IPS-NIHi11 (cell line): ENCODE data around the gene SEMA6A.
"Not testable (repeated sequence)": the region's sequence is repeated elsewhere in the genome, so short reads cannot be mapped to it uniquely, and the experiment has no call there.

Source experiments
- DNase-seq: peaks from one replicate; pipeline ENCODE4 v3.0.0; 2012; ENCODE audit warnings: mixed read lengths, low spot score

The SEMA6A gene

DNA sequence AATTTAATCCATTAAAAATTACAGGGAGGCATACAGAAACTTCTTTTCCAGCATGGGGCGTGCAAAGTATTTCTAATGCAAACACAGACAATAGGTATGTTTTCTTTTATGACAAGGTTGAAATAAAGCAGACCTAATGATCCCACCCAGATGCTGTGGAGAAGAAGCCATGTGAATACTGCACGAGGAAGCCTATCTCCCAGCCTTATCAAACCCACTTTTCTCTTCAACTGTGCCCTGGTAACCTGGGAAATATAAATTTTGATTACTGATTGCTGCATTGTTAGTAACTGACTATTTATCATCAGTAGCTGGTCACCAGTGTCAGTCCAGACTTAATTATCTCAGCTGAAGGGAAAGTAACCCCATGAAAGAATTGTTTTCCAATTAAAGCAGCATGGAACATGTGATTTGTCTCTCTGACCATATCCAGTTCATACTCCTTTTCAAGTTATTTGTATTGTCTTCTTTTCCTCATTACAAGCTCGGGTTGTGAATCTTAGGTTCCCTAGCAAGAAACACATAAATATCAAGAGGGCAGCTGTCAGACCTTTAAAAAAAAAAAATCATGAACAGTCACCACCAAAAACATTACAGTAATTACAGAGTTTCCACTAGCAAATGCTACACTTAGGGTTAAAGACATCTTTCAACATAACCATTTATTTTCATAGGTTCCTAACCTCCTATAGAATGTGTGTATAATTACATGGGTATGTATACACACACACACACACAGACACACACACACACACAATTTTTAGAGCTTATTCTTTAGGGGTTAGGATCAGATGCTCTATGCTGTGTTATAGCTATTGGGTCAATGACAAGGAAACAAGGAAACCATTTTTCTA lies 50.3 kb downstream of the SEMA6A start:
- no peak for DNase-seq

DNA sequence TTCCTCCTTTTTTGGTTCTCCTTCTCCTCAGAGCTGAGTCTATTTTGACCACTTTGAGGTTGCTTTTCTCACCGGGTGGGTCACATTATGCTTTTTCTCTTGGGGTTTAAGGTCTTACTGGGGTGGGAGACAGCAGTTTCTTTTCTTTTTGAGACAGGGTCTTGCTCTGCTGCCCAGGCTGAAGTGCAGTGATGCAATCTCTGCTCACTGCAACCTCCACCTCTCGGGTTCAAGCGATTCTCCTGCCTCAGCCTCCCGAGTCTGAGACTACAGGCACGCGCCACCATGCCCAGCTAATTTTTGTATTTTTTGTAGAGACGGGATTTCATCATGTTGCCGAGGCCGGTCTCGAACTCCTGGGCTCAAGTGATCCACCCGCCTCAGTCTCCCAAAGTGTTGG lies 51.4 kb downstream of the SEMA6A start:
- not testable (repeated sequence) for DNase-seq

DNA sequence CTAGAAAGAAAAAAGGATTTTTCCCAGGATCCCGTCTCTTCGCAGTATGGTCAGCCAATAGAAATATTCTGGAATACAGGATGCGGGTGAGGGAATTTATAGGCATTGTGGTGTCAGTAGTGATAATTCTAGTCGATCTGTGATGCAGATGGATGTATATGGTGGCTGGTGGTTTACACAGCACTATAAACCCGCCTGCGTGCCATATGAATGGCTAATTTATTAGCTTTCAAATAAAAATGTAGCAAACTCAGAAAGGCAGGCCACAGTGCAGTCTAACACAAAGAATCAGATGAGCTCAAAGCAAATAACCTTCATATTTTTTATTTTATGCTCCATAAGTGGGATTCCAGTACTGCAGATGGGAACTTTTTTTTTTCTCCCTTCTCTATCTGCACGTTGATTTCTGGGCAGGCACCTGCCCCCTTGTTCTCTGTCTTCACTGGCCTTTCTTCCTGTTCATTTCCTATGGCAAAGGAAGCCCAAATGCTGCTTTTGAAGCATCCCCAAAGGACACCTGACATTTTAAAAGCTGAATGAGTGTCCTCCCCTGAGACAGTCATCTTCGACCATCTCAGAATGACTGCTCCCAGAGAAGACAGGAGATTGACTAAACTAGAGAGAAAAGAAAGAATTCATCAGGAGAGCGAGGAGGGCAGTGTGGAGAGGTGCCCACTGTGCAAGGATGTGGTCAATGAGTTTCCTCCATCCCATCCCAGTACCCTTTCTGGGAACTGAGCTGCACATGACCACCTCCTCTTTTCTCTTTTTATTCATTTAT lies 52.1 kb downstream of the SEMA6A start:
- DNase-seq, result no peak

DNA sequence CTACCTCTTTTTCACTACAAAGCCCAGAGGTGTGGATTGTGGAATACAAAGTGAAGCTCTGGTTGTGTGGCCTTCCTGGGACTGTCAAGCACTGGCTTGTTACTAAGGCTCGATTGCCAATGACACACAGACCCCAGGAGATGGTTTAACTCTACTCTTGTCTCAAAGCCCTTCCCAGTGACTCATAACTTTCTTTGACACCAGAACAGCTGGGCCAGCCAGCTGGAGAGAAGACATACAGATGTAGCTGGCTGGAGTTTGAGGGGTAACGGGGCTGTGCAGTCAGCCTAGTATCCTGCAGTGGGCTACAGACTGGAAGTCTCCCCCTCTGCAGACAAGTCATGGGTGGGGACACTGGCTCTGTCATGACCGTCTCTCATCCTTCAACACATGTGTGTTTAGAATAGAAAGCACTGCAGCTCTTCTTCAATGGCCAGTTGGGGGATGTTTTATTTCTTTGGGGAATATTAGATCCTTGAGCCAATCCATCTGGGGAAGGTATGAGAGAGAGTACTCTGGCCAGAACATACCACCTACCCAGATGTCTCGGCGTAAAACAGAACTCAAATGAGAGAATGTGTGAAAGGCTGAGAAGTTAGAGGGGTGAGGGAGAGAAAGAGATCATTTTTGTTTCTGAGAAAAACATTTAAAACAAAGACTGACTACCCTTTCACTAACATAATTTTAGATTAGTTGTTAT lies 53.3 kb downstream of the SEMA6A start:
- DNase-seq, result no peak

DNA sequence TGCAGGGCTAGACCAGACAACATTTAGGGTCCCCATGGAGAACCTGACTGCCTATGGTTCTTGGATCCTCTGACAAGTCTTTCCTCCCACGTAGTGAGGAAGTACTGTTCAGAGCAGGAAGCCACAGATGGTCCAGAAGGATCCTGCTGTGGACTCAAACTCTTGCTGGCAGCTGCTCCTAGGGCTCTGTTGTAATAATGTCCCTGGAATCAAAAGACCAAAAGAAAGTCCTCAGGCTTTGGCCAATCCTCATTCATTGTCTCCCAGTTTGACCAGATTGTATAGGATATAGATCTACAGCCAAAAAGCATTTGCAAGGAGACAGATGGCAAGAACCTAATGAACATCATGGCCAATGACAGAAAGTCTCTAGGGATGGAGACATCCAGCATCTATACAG lies 53.9 kb downstream of the SEMA6A start:
- DNase-seq, result no peak

DNA sequence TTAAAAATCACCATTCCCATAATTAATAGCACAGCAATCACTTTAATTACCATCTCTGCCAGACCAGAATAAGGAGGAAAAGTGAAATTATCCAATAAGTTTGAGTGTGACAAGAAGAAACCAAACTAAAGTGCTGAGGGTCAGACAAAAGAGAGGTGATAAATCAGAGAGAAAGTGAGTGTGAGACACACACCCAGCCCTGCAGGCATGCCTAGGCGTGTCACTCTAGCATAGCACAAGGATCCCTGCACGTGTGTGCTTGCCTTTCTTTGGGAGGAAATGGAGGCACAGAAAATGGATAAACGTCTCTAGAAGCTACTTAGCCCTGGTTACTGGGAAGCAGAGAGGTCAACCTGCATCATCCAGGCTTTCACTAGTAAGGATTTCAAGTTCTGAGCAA lies 56.2 kb downstream of the SEMA6A start:
- DNase-seq, result no peak

DNA sequence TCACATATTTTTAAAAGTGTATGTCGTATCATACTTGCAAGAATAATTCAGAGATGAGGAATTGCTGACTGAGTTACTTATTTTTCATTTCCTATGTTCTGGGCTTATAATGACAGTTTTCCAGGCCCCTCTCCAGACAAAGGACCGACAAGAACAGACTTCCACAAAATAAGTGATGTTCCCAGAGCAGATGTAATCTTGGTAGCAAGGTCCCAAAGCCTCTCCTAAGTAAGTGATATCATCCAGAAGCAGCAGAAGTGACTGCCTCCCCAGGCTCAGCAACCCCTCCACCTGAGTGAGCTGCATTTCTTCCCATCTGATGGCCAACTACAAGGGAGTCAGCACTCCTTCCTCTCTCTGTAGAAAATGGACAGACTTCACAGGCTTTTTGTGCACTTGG lies 57.1 kb downstream of the SEMA6A start:
- DNase-seq, result no peak

DNA sequence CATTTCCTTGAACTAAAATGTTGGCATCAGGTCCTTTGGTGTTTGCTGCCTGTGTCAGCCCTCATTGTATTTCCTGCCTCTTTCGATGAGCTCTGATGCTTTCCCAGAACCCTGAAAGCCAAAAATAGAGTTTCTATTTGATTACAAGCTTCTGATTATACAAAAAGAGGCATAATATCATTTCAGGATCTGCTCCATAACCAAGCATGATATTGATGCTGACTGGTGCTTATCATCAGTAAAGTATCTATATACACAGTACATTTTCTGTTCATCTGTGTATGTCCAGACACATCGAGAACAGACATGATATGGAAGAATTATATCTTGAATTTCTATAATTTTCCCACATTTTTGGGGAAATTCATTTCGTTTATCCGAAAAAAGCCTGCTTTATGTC lies 58.6 kb downstream of the SEMA6A start:
- DNase-seq, result no peak

DNA sequence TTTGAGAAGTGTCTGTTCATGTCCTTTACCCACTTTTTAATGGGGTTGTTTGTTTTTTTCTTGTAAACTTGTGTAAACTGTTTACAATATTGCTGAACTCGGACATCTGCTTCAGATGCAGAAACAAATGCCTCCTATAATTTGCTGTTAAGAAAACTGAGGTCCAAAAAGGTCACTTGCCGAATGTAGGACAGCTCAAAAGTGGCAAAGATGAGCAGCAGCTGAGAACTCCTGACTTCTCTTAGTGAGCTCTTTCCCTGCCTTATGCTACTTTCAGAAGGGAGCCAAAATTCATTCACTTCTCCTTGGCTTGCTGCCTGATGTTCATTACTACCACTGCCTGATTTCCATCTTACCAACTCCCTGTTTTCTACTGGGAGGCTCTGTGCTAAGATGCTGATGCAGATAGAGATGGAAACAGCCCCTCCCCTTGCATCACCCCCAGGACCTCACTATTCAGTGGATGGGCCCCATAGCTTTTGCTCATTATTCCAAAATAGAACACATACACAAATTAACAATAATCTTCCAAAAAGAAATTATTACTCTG lies 60.1 kb downstream of the SEMA6A start:
- no peak for DNase-seq

DNA sequence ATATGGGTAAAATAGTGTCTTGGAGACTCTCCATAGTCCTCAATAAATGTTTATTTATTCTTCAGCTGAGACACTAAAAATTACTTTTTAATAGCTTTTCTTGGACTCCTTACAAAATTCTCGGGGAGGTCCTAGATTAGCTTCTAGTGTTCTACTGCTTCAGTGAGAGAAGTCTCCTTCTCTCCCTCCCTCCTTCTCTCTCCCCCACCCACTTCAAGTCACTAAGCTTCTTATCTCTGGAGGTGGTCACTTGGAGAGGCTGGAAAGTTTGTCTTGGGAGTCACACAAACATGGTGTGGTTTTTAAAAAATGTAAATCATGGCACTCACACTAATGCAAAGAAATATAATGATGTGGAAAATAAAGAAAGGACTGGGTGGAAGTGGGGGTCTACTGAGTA lies 64.1 kb downstream of the SEMA6A start:
- DNase-seq, result no peak

DNA sequence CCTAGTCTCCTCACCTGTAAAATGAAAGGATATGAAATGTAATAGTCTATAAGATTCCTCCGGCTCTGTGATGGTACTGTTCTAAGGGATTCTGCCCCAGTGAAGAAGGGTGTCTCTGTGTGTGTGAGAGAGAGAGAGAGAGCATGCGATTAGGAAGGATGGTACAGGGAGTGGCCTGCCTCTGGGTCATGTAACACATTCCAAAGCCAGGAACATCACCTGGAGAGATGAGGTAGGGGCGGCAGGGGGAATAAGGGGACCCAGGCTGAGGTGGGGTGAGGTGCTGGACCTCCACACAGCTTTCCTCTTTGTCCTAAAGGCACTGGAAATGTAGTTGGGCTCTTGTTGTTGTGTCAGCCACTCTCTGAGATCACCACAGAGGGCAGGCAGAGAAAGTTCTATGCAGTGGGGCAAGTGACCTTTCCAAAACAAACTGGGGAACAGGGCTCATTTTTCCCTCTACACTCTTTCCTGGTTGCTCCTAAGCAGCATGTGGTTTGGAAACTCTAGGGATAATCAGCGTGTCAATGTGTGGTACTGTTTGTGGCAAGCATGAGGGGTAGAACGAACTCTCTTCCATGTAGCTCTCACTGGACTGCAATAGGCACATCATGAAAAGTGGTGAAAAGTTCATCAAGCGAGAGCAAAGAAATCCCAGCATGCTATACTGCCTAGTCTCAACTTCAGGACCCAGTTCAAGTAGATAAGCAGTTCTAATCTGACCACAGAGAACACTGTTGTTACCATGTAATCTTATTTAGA lies 65.0 kb downstream of the SEMA6A start:
- no peak for DNase-seq

DNA sequence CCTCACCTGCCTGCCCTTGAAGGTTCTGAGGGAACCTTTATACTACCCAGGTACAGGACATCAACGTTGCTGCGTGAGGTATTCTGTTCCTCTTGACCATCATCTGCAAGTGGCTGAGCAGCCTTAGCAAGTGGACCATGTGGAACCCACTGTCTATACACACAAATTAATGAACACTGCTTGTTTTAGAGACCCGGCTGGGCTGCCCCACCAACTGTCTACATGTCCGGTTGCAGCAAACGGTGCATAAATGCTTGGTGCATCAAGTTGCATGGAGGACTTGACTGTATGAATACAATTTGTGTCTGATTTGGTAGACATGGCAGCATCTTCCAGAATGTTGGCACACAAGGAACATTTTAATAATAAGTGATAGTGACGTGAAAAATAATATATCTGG lies 65.8 kb downstream of the SEMA6A start:
- no peak for DNase-seq

DNA sequence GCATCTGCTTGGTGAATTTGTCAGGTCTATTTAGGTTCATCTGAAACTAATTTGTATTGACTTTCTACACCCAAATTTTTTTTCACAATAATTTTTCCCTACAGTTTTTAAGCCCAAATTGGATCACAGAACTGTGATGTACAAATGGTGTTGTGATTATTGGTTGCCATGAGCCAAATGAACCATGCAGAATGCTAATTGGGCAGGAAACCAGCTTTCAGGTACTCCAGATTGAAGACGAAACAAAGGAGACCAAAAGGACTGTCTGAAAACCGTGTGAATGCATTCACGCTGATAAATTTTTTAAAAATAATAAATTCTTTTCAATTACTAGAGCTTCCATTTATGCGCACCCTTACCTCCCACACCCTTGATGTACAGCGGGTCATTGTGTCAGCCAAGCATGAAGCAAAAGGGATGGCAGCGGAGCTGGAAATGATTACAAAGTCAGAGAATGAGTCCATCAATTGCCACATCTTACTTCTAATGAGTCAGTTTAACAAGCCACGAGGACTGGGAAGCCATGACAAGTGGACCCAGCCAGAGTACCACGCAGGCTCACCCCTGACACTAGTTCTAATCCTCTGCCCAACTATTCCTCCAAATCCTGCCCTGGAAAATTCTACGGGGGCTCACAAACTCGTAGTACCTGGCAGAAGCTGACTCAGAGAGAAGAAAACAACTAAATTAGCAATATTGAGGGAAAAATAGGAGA lies 66.5 kb downstream of the SEMA6A start:
- DNase-seq, result no peak

DNA sequence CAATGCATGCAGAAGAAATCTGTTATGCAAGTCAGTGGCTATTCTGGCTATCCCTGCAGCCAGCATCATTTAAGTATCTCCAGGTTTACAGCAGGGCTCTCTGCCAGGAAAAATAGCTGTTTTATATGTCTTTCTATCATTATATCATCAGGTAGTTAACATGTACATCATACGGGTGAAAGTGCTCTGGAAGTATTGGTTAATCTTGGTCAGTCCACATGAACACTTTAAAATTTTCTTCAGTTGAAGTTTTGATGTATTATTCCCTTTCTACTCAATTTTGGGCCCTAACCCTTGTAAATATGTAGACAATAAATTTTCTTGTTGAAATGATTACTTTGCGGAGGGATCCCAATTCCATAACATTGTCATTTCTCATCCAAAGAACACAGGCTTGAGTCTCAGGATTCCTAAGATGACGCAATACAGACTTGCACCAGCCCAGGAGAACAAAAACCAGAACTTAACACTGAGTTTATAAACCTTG lies 67.5 kb downstream of the SEMA6A start:
- DNase-seq, result no peak

DNA sequence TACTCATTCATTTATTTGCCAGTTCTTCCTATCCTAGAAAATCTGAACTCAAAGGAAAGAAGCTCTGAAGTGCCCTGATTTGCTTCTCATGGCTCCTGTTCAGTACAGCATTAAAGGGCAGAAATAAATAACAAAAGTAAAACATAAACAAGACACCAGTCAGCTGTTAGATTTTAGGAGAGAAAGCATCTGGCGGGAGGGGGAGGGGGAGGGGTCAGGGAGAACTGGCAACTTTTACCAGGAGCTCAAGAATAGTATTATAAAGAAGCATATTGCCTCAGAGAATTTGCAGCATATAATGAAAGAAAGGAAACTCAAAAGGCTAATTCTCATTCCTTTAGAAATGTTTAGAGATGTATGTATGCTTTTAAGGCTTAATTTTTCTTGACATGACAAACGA lies 68.1 kb downstream of the SEMA6A start:
- DNase-seq, result no peak

DNA sequence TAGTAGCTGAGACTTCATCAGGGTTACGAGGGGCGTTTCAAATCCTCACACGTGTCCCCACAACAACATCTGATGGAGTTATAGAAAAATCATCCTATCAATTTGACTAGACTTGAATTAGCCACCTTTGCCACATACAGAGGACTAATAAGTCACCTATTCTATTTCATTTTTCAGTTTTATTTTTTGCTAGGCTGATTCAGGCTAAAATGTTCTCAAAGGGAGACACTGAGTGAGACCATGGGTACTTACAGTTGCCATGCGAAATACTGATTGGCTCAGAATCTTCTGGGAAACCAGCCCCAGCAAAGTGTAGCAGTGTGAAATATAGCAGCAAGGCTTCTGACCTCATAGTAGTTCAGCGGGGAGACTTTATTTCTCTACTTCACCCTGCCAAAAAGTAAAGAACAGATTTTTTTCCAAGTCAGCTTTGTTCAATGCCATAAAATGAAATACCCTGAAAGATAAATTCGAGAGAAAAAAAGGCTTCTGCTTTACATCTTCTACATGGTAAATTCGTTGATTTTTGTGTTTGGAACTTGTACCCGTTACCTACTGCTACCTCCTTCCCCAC lies 69.9 kb downstream of the SEMA6A start:
- no peak for DNase-seq

DNA sequence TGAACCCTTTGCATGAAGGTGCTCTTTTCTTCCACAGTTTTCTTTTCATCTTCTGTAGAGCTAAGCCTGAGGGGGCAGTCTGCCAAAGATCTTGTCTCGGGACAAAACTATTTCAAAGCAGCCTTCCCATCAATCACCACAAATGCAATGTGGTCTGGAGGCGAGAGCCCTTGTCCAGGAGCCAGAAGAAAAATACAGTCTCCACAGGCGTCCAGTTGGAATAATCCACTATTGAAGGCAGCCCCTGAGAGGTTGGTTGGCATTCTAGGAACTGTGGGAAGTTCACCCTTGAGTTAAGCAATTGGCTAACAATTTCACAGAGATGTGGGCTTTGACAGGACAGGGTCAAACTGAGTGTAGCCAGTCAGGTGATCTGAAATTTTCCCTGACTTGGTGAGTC lies 72.0 kb downstream of the SEMA6A start:
- DNase-seq, result no peak

DNA sequence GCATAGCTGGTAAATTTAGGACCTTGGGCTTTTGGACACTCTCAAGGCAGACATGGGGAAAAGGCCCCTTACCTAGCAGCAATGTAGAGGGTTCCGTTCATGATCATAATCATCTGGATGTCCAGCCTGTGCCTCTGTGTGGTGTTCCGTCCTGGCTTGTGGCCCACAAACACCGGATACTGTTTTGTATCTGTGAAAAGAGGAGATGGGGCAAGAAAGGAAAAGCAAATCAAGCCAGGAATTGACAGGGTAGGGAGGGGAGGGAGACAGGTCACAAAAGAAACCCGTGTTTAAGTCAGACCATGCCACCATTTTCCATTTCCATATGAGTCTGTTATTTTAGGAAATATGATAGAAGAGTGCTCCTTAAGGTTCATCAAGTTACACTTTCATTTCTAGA lies 72.5 kb downstream of the SEMA6A start:
- no peak for DNase-seq

DNA sequence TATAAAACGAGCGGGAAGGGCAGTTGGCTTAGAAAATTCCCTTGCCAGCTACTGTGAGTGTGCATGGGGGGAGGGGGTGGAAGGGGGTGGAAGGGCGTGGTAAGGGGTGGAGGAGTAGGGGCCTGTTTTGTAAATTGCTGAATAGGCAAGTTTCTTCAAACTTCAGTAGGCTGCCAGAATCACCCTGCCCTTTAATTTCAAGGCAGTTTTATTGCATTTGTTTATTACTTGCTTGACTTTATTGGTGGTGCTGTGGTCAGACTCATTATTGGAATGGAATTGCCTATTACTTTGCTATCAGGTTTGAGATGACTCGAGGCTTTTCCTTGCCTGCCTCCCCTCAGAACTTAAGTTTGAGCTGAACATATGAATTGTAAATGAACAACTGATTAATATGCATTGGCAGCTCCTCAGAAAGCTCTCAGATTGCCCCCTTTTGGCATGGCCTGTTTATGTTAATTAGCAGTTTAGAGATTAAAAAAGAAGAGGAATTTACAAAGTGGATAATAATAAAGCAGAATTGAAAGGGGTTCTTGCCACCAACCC lies 76.0 kb downstream of the SEMA6A start:
- DNase-seq, result peak; percentile 34

DNA sequence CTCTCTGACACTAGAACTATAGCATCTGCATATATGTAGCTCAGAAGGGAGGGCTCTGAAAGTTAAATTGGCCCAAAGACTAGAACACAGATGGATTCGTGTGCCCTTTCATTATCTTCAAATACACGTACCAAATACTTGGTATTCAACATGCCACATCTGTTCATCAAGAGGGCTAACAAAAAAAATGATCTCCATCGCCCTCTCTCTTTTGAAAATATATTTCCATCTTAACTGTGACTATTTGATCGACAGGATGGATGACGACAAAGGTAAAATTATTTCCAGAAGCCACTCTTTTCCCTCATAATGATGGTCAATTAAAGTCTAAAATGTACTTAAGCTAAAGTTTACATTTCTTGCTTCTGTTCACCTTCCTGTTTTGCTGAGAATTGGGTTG lies 77.0 kb downstream of the SEMA6A start:
- no peak for DNase-seq
